Activated T-cell treated with anti-CD3 and anti-CD28 coated beads, Interleukin-2, amount 50 U/mL, for 4 hours (primary cell): ENCODE measurements around the gene NFYC. TPM values are rescaled to one million over a fixed set of nuclear protein-coding genes. Genes with fewer than 3 reads are reported as not detected.

ENCODE experiments used
- ATAC-seq, 2 donors: fragments of 200-7000 bp; cut with Tn5 transposase; one replicate each; pipeline ENCODE4 v1.10.0; 2021
- DNase-seq: peaks from one replicate; pipeline ENCODE4 v3.0.0-alpha.2; 2020
- H3K27me3 Mint-ChIP-seq: one replicate; pipeline ENCODE4 v1.8.0; 2021; ENCODE audit warnings: low read depth, mixed read lengths
- H3K36me3 Mint-ChIP-seq: one replicate; pipeline ENCODE4 v1.8.0; 2022; ENCODE audit warnings: mixed read lengths; ENCODE audit not compliant: insufficient read depth
- H3K4me1 Mint-ChIP-seq: one replicate; pipeline ENCODE4 v1.8.0; 2021; ENCODE audit warnings: low read depth, mixed read lengths
- H3K4me3 Mint-ChIP-seq: one replicate; pipeline ENCODE4 v1.8.0; 2021; ENCODE audit warnings: mild to moderate bottlenecking, moderate library complexity, mixed read lengths
- H3K9me3 Mint-ChIP-seq: one replicate; pipeline ENCODE4 v1.8.0; 2021; ENCODE audit warnings: mixed read lengths
- total RNA-seq, 3 donors: library from RNA; stranded (reverse); gene quantifications; one replicate each; pipeline ENCODE4 v1.2.1, GENCODE V29; 2021

Gene NFYC
- total RNA-seq, 3 donors from 2014 or later, result 59.8 to 72.8 (median 67.0) TPM

DNA sequence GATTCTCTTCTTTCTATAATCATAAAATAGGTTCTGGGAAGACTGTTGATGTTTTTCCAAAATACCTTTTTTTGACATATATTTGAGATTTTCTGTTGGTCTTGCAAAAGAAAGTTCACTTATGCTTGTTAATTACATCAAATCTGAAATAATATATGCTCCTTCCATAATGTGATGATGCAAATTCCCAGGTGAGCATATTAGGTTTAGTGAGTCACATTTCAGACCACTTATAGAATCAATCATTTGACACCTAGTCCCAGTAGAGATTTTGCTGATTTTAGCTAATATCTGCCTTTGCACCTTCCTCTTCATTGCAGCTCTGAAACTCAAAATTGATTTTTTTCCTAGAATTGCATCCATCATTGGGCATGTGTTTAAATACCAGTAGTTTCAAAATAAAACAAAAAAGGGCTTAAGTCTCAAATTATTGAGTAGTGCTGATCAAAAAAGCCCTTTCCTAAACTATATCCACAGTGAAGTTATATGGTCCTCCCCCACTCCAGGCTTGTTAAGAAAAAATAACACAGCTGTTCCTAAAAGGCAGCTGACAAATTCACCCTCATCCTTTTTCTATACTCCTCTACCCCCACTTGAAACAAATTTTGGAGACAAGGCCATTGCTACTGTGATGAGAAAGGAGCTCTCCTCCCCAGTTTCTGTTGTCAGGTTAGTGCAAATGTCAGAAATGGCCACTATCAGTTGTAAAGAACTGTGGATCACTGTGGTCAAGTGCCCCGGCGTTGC, 55.0 kb downstream of the NFYC start:
- Mint-ChIP-seq H3K4me3 (no peak overlapping the region), H3K9me3 (no peaks in the 10 kb centered on the region), H3K36me3 (peaks cover 53% of the 10 kb centered on the region), H3K27me3 (no peaks in the 10 kb centered on the region), H3K4me1 (peaks cover 32% of the 10 kb centered on the region)
- no peak for ATAC-seq
- no peak for DNase-seq

GRCh38 chr1:40748841-40749718, 57.6 kb downstream of the NFYC start:
- Mint-ChIP-seq H3K4me1 (peaks cover 23% of the 10 kb centered on the region), H3K9me3 (no peaks in the 10 kb centered on the region), H3K36me3 (peaks cover 48% of the 10 kb centered on the region), H3K27me3 (no peaks in the 10 kb centered on the region), H3K4me3 (no peak overlapping the region)
- no peak for DNase-seq
- ATAC-seq, result no peak

DNA sequence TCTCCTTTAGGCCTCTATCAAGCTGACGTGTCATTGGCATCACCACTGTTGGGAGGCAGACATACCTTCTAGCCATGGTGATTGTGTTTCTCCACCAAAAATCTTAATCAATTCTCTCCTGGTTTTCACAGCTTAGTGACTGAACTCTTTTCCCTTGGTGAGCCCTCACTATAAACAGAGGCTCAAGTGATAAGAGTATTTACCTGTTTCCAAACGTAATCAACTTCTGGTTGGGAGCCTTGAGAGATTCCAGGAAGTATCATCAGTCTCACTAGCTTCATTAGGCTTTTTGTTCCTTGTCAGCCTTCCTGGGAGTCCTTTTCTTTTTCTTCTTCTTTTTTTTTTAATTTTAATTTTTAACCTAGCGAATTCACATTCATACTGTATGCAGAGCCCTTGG, 58.3 kb downstream of the NFYC start:
- Mint-ChIP-seq H3K36me3 (peaks cover 54% of the 10 kb centered on the region), H3K9me3 (no peaks in the 10 kb centered on the region), H3K4me1 (peaks cover 23% of the 10 kb centered on the region), H3K27me3 (no peaks in the 10 kb centered on the region), H3K4me3 (no peak overlapping the region)
- DNase-seq, result no peak
- no peak for ATAC-seq

GRCh38 chr1:40750451-40750908, 59.0 kb downstream of the NFYC start:
- Mint-ChIP-seq H3K4me1 (peaks cover 16% of the 10 kb centered on the region), H3K27me3 (no peaks in the 10 kb centered on the region), H3K4me3 (no peak overlapping the region), H3K9me3 (no peaks in the 10 kb centered on the region), H3K36me3 (peaks cover 57% of the 10 kb centered on the region)
- no peak for ATAC-seq
- no peak for DNase-seq

DNA sequence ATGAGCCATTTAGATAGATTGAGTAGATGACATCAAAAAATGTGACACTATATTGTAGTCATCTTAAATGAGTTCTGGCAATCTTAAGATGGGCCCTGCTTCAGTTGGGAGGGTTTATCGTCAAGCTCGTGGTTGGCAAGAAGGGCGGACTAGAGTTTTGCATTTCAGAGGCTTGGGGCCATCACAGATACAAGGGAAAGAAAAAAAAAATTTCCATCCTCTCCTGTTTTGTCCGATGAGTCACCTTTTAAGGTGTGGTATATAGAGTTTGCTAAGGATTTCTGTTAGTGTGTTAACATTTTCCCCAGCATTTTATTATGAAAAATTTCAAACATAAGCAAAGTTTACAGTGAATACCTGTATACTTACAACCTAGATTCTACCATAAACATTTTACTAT, 60.3 kb downstream of the NFYC start:
- Mint-ChIP-seq H3K4me1 (peaks cover 11% of the 10 kb centered on the region), H3K4me3 (no peak overlapping the region), H3K9me3 (no peaks in the 10 kb centered on the region), H3K36me3 (peaks cover 58% of the 10 kb centered on the region), H3K27me3 (no peaks in the 10 kb centered on the region)
- DNase-seq (no peak), ATAC-seq (no peak)

GRCh38 chr1:40753142-40753882, 61.8 kb downstream of the NFYC start:
- ATAC-seq, result peak; percentile 63 to 69
- H3K4me1 Mint-ChIP-seq, result peaks cover 11% of the 10 kb centered on the region
- H3K4me3 Mint-ChIP-seq, result no peak overlapping the region
- H3K36me3 Mint-ChIP-seq, result peaks cover 57% of the 10 kb centered on the region
- DNase-seq, result no peak
- H3K27me3 Mint-ChIP-seq, result no peaks in the 10 kb centered on the region
- no peaks in the 10 kb centered on the region for H3K9me3 Mint-ChIP-seq

- Mint-ChIP-seq H3K27me3 (no peaks in the 10 kb centered on the region), H3K9me3 (no peaks in the 10 kb centered on the region), H3K4me3 (no peak overlapping the region), H3K4me1 (peaks cover 11% of the 10 kb centered on the region), H3K36me3 (peaks cover 61% of the 10 kb centered on the region)
- ATAC-seq, result no peak
- no peak for DNase-seq
These were observed 62.7 kb downstream of the NFYC start for GRCh38 chr1:40754201-40754600.

DNA sequence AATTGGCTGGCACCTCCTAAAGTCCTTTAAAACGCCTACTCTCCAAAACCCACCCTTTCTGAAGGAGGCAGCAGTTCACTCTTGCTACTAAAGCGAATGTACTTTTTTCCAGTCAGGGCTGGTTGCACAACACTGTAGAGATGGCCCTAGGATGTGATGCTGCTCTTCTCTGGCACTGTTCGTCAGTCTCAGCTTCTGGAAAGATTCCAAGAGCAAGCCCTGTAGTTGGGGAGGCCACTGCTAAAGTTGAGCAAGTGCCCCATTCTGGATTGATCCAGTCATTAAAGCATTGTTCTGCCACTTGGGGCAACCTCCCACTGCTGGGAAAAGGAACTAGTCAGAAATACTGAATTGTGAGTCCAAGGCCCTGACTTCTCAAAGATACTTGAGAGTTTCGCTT, 63.6 kb downstream of the NFYC start:
- Mint-ChIP-seq H3K4me1 (peaks cover 11% of the 10 kb centered on the region), H3K4me3 (no peak overlapping the region), H3K36me3 (peaks cover 60% of the 10 kb centered on the region), H3K9me3 (no peaks in the 10 kb centered on the region), H3K27me3 (no peaks in the 10 kb centered on the region)
- ATAC-seq (no peak), DNase-seq (no peak)

- Mint-ChIP-seq H3K36me3 (peaks cover 51% of the 10 kb centered on the region), H3K4me1 (peaks cover 9% of the 10 kb centered on the region), H3K9me3 (no peaks in the 10 kb centered on the region), H3K27me3 (no peaks in the 10 kb centered on the region), H3K4me3 (no peak overlapping the region)
- no peak for ATAC-seq
- no peak for DNase-seq
These were observed 65.0 kb downstream of the NFYC start for GRCh38 chr1:40756523-40756922.

DNA sequence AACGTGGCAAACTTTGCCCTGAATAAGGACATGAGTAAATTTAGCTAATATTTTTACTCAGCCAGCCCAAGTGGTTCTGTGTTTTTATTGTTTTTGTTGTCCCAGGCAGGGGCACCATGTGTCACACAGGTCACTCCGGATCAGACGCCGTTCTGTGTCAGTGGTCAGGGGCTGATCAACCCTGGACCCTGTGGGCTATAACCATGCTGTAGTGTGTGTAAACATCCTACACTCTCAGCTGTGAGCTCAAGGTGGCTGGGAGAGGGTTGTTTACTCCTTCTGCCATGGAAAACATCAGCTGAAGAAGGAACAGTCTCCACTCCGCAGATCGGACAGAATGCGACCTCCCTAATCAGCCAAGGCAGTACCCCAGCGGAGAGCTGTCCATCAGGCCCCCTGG, 65.6 kb downstream of the NFYC start:
- DNase-seq, result no peak
- peaks cover 51% of the 10 kb centered on the region for H3K36me3 Mint-ChIP-seq

DNA sequence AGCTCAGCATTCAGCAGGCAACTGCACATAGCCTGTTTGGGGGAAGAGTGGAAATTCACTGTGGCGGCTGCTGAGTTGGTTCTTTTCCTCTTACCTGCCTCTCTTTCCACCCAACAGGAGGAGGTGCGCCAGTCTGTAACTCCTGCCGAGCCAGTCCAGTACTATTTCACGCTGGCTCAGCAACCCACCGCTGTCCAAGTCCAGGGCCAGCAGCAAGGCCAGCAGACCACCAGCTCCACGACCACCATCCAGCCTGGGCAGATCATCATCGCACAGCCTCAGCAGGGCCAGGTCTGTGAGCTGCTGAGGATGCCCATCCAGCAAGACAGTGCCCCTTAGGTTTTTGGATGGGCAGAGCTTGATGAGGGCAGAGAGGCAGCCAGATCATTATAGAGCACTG, 66.5 kb downstream of the NFYC start:
- no peaks in the 10 kb centered on the region for H3K9me3 Mint-ChIP-seq
- DNase-seq (no peak), ATAC-seq (no peak)
- no peaks in the 10 kb centered on the region for H3K27me3 Mint-ChIP-seq
- H3K4me1 Mint-ChIP-seq, result peaks cover 11% of the 10 kb centered on the region
- peaks cover 51% of the 10 kb centered on the region for H3K36me3 Mint-ChIP-seq
- H3K4me3 Mint-ChIP-seq, result no peak overlapping the region

More for the DNA sequence above, 65.6 kb downstream of the NFYC start:
- ATAC-seq, result no peak
- no peaks in the 10 kb centered on the region for H3K27me3 Mint-ChIP-seq
- H3K4me3 Mint-ChIP-seq, result no peak overlapping the region
- peaks cover 10% of the 10 kb centered on the region for H3K4me1 Mint-ChIP-seq
- no peaks in the 10 kb centered on the region for H3K9me3 Mint-ChIP-seq

DNA sequence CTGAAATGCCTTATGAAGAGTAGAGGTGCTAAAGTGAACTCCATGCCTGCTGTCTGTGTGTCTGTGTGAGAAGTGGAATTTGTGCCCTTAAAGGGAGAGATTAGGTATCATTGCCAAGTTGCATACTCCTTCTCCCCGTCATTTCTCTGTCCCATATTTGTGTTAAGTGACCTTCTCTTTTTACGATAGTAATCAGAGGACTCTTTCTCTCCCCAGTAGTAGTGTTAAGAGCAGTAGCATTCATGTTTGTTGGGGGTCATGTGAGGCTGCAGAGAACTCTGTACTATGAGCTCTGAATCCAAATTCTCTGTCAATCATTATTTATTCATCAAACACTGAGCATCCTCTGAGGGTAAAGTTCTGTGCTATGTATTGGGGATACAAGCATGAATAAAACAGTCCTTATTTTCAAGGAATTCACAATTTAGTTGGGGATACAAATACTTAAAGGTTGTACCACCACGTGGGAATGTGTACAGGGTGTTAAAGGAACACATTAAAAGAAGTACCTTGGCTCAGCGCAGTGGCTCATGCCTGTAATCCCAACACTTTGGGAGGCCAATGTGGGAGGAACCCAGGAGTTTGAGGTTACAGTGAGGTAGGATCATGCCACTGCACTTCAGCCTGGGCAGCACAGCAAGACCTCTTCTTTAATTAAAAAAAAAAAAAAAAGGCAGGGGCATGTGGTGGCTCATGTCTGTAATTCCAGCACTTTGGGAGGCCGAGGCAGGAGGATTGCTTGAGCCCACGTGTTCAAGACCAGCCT, 67.3 kb downstream of the NFYC start:
- H3K9me3 Mint-ChIP-seq, result no peaks in the 10 kb centered on the region
- no peaks in the 10 kb centered on the region for H3K27me3 Mint-ChIP-seq
- no peak for DNase-seq
- H3K4me3 Mint-ChIP-seq, result no peak overlapping the region
- peaks cover 13% of the 10 kb centered on the region for H3K4me1 Mint-ChIP-seq
- no peak for ATAC-seq
- H3K36me3 Mint-ChIP-seq, result peaks cover 47% of the 10 kb centered on the region

DNA sequence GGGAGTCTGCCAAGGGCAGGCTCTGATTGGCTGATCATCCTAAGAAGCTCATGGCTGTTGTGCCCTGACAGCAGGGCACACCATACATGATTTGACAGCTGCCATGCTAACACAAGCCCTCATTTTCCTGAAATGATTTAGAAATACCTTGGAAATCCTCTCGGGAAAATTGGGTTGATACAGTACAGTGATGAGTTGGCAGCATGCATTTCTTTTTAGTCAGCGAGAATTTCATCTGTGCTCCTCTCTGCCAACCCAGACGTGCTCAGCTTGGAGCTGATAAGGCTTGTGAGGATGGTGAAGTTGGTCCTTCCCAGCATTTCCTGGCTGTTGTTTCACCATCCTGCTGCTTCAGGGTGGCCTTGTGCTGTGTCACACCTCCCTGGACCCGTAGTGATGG, 69.5 kb downstream of the NFYC start:
- Mint-ChIP-seq H3K9me3 (no peaks in the 10 kb centered on the region), H3K4me3 (no peak overlapping the region), H3K27me3 (no peaks in the 10 kb centered on the region), H3K4me1 (peaks cover 22% of the 10 kb centered on the region), H3K36me3 (peaks cover 36% of the 10 kb centered on the region)
- ATAC-seq, result no peak
- no peak for DNase-seq
